HepG2 (cell line): Measurements from ENCODE around the gene PEAR1. TPM values are rescaled to one million over a fixed set of nuclear protein-coding genes. Genes with fewer than 3 reads are reported as not detected.

Experiments used
- ATAC-seq: fragments of 200-7000 bp; cut with Tn5 transposase; 3 replicates; pipeline ENCODE4 v1.9.1; 2020; ENCODE audit warnings: mild to moderate bottlenecking, moderate library complexity
- BruUV-seq: library from RNA; stranded (reverse); fragments of 400-500 nt; replicated peaks from 2 replicates; lab custom pipeline; 2021; lab: Mats Ljungman, UMichigan
- CTCF ChIA-PET: fragments of 300-600 bp; formaldehyde crosslinking; extraction: SDS; loops from one replicate; lab custom pipeline; 2021; ENCODE audit warnings: low total read pairs, inconsistent platforms, low intra/inter-chr PET ratio; lab: Yijun Ruan, JAX
- POLR2A ChIA-PET: fragments of 350-600 bp; sonication (Branson Sonifier 250); formaldehyde crosslinking; loops from one replicate; lab custom pipeline; 2020; ENCODE audit warnings: antibody characterized with exemption, inconsistent platforms; lab: Yijun Ruan, JAX
- DNase-seq: peaks from one replicate; pipeline ENCODE4 v3.0.0-alpha.2; 2015; ENCODE audit warnings: low spot score
- FAIRE-seq: peaks from 3 replicates; lab custom pipeline; 2011; peaks lifted over from hg19 to GRCh38; lab: Jason Lieb, UNC
- H2AFZ ChIP-seq: one replicate; pipeline ENCODE4 v1.6.1; 2011; ENCODE audit warnings: low read length, inconsistent platforms
- H3K27ac ChIP-seq: fragments of 300-600 bp; 3 replicates; pipeline ENCODE4 v1.8.0; 2011; ENCODE audit warnings: mixed run types, mild to moderate bottlenecking, mixed read lengths, low read length, inconsistent platforms; ENCODE audit not compliant: insufficient read depth; ENCODE audit errors: extremely low read length
- H3K27me3 ChIP-seq, 2 experiments: fragments of 200-600 bp in 1 of 2; 2 replicates in 1 of 2; 3 replicates in 1 of 2; pipeline versions ENCODE4 v1.6.0 to v1.8.0; 2011; ENCODE audit warnings: low read length in 2 of 2, mild to moderate bottlenecking in 2 of 2, moderate library complexity in 2 of 2, inconsistent platforms in 1 of 2; ENCODE audit not compliant: insufficient read depth in 2 of 2, control insufficient read depth in 1 of 2
- H3K36me3 ChIP-seq, 2 experiments: fragments of 200-600 bp in 1 of 2; replicated peaks in 1 of 2; 2 replicates in 1 of 2; 3 replicates in 1 of 2; pipeline versions ENCODE4 v1.5.1 to v1.8.0; 2011; ENCODE audit warnings: low read length in 2 of 2, inconsistent platforms in 1 of 2; ENCODE audit not compliant: insufficient read depth in 2 of 2, control insufficient read depth in 1 of 2
- H3K4me1 ChIP-seq: 2 replicates; pipeline ENCODE4 v1.5.1; 2012; ENCODE audit warnings: low read length, inconsistent platforms; ENCODE audit not compliant: insufficient read depth
- H3K4me2 ChIP-seq: 2 replicates; pipeline ENCODE4 v1.6.0; 2011; ENCODE audit warnings: low read depth, low read length, inconsistent platforms
- H3K4me3 ChIP-seq, 3 experiments: fragments of 200-600 bp in 1 of 3; sonication (generic), shearing (Covaris generic) in 1 of 3; replicated peaks in 1 of 3; 2 replicates each; pipeline ENCODE4 v1.5.1; 2011 to 2016; ENCODE audit warnings: low read length in 3 of 3, inconsistent platforms in 2 of 3, low read depth in 2 of 3, mild to moderate bottlenecking in 2 of 3, control low read depth in 1 of 3, mixed read lengths in 1 of 3; ENCODE audit not compliant: insufficient read depth in 1 of 3
- H3K79me2 ChIP-seq: one replicate; pipeline ENCODE4 v1.6.1; 2011; ENCODE audit warnings: low read length, inconsistent platforms; ENCODE audit not compliant: insufficient read depth
- H3K9ac ChIP-seq: 2 replicates; pipeline ENCODE4 v1.6.0; 2011; ENCODE audit warnings: mild to moderate bottlenecking, low read depth, low read length, inconsistent platforms; ENCODE audit not compliant: insufficient read depth
- H3K9me3 ChIP-seq: 2 replicates; pipeline ENCODE4 v1.5.1; 2012; ENCODE audit warnings: mild to moderate bottlenecking, low read length
- H4K20me1 ChIP-seq: 2 replicates; pipeline ENCODE4 v1.6.0; 2011; ENCODE audit warnings: inconsistent platforms, mild to moderate bottlenecking, low read length, moderate library complexity; ENCODE audit not compliant: insufficient read depth
- CEBPG ChIP-seq: IDR thresholded peaks from 2 replicates; pipeline ENCODE4 v1.6.1; 2016
- HDAC2 ChIP-seq: sonication (generic); formaldehyde crosslinking; IDR thresholded peaks from 2 replicates; pipeline ENCODE4 v1.4.0; 2020; ENCODE audit warnings: missing genetic modification reagents
- HMG20A ChIP-seq: IDR thresholded peaks from 2 replicates; pipeline ENCODE4 v1.6.1; 2016; ENCODE audit warnings: borderline replicate concordance
- KLF15 ChIP-seq: sonication (generic); formaldehyde crosslinking; IDR thresholded peaks from 2 replicates; pipeline ENCODE4 v1.8.1; 2023; ENCODE audit warnings: borderline replicate concordance, mild to moderate bottlenecking, inconsistent platforms, missing genetic modification reagents, mixed read lengths
- SIN3A ChIP-seq: IDR thresholded peaks from 2 replicates; pipeline ENCODE4 v1.6.1; 2011; ENCODE audit warnings: low read depth, mild to moderate bottlenecking, control low read depth, low read length, borderline replicate concordance
- STAG1 ChIP-seq: sonication (generic); formaldehyde crosslinking; IDR thresholded peaks from 2 replicates; pipeline ENCODE4 v1.4.0; 2020; ENCODE audit warnings: missing genetic modification reagents
- THRA ChIP-seq: sonication (generic); formaldehyde crosslinking; IDR thresholded peaks from 2 replicates; pipeline ENCODE4 v1.4.0; 2020; ENCODE audit warnings: missing genetic modification reagents, borderline replicate concordance
- ZBTB44 ChIP-seq: sonication (generic); formaldehyde crosslinking; IDR thresholded peaks from 2 replicates; pipeline ENCODE4 v1.4.0; 2020; ENCODE audit warnings: missing genetic modification reagents
- ZBTB7A ChIP-seq: sonication (generic); formaldehyde crosslinking; IDR thresholded peaks from 2 replicates; pipeline ENCODE4 v1.8.0; 2022; ENCODE audit warnings: mild to moderate bottlenecking, missing genetic modification reagents
- ZBTB7B ChIP-seq: sonication (generic); formaldehyde crosslinking; IDR thresholded peaks from 2 replicates; pipeline ENCODE4 v1.4.0; 2020; ENCODE audit warnings: missing genetic modification reagents
- ZC3H4 ChIP-seq: sonication (generic); formaldehyde crosslinking; IDR thresholded peaks from 2 replicates; pipeline ENCODE4 v1.4.0; 2020; ENCODE audit warnings: missing genetic modification reagents, borderline replicate concordance
- ZFP36L2 ChIP-seq: sonication (generic); formaldehyde crosslinking; IDR thresholded peaks from 2 replicates; pipeline ENCODE4 v1.4.0; 2020; ENCODE audit warnings: missing genetic modification reagents
- ZNF225 ChIP-seq: sonication (generic); formaldehyde crosslinking; IDR thresholded peaks from 2 replicates; pipeline ENCODE4 v1.4.0; 2020; ENCODE audit warnings: mild to moderate bottlenecking, missing genetic modification reagents
- WGBS: methylation state at CpG from one replicate; pipeline ENCODE4 v1.1.6; 2017; ENCODE audit warnings: low lambda C conversion rate; 5-methylcytosine and 5-hydroxymethylcytosine counted together
- in situ Hi-C: cut with HindIII; loops from 2 replicates; pipeline ENCODE4 v1.10.0; 2017; ENCODE audit warnings: low pct_unique_long_range_greater_than_20kb; ENCODE audit not compliant: extremely low pct_ligation_motif_present
- intact Hi-C: fragments of 100-400 bp; cut with micrococcal nuclease; formaldehyde crosslinking; loops from one replicate; pipeline ENCODE4 v1.10.0; 2022; ENCODE audit not compliant: unreplicated experiment
- polyA plus RNA-seq, 8 experiments: library from polyadenylated mRNA; depleted of rRNA in 3 of 8; stranded (reverse) in 7 of 8; unstranded in 1 of 8; fragments of >200 nt; fragmentation: Illumina TruSeq in 4 of 8; extraction: Trizol in 4 of 8; gene quantifications; 2 replicates each; pipeline versions ENCODE4 v1.2.1 to v1.2.3, GENCODE V29; 2011 to 2016; ENCODE audit warnings: low read depth in 4 of 8, missing spikeins in 1 of 8, mixed read lengths in 1 of 8; ENCODE audit not compliant: insufficient read depth in 1 of 8
- total RNA-seq, 5 experiments: library from RNA; depleted of rRNA; stranded (reverse); fragments of >200 nt; fragmentation: Illumina TruSeq; extraction: Trizol; gene quantifications; 2 replicates each; pipeline ENCODE4 v1.2.3, GENCODE V29; 2016; ENCODE audit warnings: low read depth in 1 of 5
- TF ChIP-seq, protein P1 (sequence below): sonication (generic); formaldehyde crosslinking; IDR thresholded peaks from 2 replicates; pipeline ENCODE4 v1.8.1; 2023; ENCODE audit warnings: mild to moderate bottlenecking, missing genetic modification reagents

Gene PEAR1
- total and polyA plus RNA-seq, 2 of the 13 experiments (the other 11 are each of a cell fraction or from before 2014, with no cell fraction given): 0.27 to 0.41 TPM

GRCh38 chr1:156929596-156930238, 36.2 kb downstream of the PEAR1 start:
- Histone ChIP-seq H3K27me3 (peaks cover 7 to 54% of the 10 kb centered on the region in 2 experiments; a peak in 4 of 5 replicates), H2AFZ (no peak overlapping the region), H3K4me3 (no peak overlapping the region), H3K4me2 (no peak overlapping the region), H3K79me2 (no peaks in the 10 kb centered on the region), H3K36me3 (no peaks in the 10 kb centered on the region), H3K9me3 (no peaks in the 10 kb centered on the region), H4K20me1 (0 out of 2 replicates have a peak, but pooled peaks cover 4% of the 10 kb centered on the region), H3K9ac (no peak overlapping the region), H3K4me1 (peaks cover 20% of the 10 kb centered on the region), H3K27ac (no peak overlapping the region)
- in situ Hi-C loops (loop anchor here (5.0 to 10.0 kb wide), 2 partner anchors 37 to 235 kb away; partner anchors contain the start of gene PEAR1), intact Hi-C loops (no loop called here)
- ATAC-seq (no peak), FAIRE-seq (no peak), DNase-seq (no peak)
- POLR2A ChIA-PET: no interaction called here
- no TSS peak for BruUV-seq
- WGBS: 9% methylated on average over 4 of the region's 6 CpGs
- CTCF ChIA-PET: interaction anchor here (2.7 kb wide), 1 partner anchor 37 kb away, joined by 14 read pairs; no protein-coding TSS in a partner anchor
- TF ChIP-seq KLF15 (CRISPR knock-in tag): no peak
- TF ChIP-seq ZBTB7B (CRISPR knock-in tag): no peak
- TF ChIP-seq ZC3H4 (CRISPR knock-in tag): no peak

DNA sequence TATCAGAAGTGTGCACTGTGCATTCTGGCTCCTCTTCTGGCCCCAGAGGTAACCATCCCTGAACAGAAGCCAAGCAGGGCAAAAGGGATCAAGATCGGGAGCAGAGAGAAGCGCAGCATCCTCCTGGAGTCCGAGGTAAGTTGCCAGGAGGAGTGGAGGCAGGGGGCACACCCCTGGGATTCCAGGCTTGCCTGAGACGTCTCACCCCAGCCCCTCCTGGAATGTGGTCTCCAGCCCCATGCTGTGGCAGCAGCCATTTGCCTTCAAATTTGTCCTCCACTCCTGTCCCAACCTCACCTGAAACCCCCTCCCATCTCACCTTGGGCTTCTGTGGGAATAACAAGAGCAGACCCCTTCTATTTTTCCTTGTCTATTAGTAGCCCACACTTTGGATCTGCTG, 37.0 kb downstream of the PEAR1 start:
- 0 out of 2 replicates have a peak, but pooled peaks cover 4% of the 10 kb centered on the region for H4K20me1 ChIP-seq
- in situ Hi-C loops (no loop called here), intact Hi-C loops (no loop called here)
- no peak overlapping the region for H2AFZ ChIP-seq
- POLR2A ChIA-PET: no interaction called here
- no peaks in the 10 kb centered on the region for H3K36me3 ChIP-seq
- H3K4me3 ChIP-seq: no peak overlapping the region
- DNase-seq (no peak), ATAC-seq (no peak), FAIRE-seq (no peak)
- no peak overlapping the region for H3K4me2 ChIP-seq
- H3K27ac ChIP-seq: no peak overlapping the region
- no TSS peak for BruUV-seq
- H3K4me1 ChIP-seq: peaks cover 20% of the 10 kb centered on the region
- CTCF ChIA-PET: no interaction called here
- peaks cover 4 to 47% of the 10 kb centered on the region in 2 experiments; a peak in 4 of 5 replicates for H3K27me3 ChIP-seq
- no peak overlapping the region for H3K9ac ChIP-seq
- no peaks in the 10 kb centered on the region for H3K79me2 ChIP-seq
- no peaks in the 10 kb centered on the region for H3K9me3 ChIP-seq
- 58% methylated on average over 4 of the region's 4 CpGs for WGBS
- no peak for TF ChIP-seq HDAC2 (CRISPR knock-in tag)
- TF ChIP-seq ZFP36L2 (CRISPR knock-in tag): no peak
- TF ChIP-seq, protein P1, sequence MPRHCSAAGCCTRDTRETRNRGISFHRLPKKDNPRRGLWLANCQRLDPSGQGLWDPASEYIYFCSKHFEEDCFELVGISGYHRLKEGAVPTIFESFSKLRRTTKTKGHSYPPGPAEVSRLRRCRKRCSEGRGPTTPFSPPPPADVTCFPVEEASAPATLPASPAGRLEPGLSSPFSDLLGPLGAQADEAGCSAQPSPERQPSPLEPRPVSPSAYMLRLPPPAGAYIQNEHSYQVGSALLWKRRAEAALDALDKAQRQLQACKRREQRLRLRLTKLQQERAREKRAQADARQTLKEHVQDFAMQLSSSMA (CRISPR knock-in tag): no peak
- no peak for TF ChIP-seq THRA
- TF ChIP-seq ZNF225 (CRISPR knock-in tag): no peak
- no peak for TF ChIP-seq ZBTB44
- TF ChIP-seq SIN3A: no peak
- TF ChIP-seq ZBTB7A: no peak
- TF ChIP-seq CEBPG: no peak
- TF ChIP-seq STAG1 (CRISPR knock-in tag): no peak
- TF ChIP-seq HMG20A (CRISPR knock-in tag): no peak
